ENCODE data around the gene ACSF2. TPM values are rescaled to one million over a fixed set of nuclear protein-coding genes. Genes with fewer than 3 reads are reported as not detected.
"Not testable (repeated sequence)": the region's sequence is repeated elsewhere in the genome, so short reads cannot be mapped to it uniquely, and the experiment has no call there.

Gene ACSF2
- total RNA-seq, 1 donor = 63.0 TPM

- H3K27ac ChIP-seq (ENCODE audit: low read depth, low read length) = no peak overlapping the region
- TF ChIP-seq, protein P1, sequence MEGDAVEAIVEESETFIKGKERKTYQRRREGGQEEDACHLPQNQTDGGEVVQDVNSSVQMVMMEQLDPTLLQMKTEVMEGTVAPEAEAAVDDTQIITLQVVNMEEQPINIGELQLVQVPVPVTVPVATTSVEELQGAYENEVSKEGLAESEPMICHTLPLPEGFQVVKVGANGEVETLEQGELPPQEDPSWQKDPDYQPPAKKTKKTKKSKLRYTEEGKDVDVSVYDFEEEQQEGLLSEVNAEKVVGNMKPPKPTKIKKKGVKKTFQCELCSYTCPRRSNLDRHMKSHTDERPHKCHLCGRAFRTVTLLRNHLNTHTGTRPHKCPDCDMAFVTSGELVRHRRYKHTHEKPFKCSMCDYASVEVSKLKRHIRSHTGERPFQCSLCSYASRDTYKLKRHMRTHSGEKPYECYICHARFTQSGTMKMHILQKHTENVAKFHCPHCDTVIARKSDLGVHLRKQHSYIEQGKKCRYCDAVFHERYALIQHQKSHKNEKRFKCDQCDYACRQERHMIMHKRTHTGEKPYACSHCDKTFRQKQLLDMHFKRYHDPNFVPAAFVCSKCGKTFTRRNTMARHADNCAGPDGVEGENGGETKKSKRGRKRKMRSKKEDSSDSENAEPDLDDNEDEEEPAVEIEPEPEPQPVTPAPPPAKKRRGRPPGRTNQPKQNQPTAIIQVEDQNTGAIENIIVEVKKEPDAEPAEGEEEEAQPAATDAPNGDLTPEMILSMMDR (IDR thresholded peaks at IDR 0.05; ENCODE audit: extremely low read depth, low read depth, low read length) = no peak
- H4K20me1 ChIP-seq (ENCODE audit: insufficient read depth, low read length) = peaks cover 12% of the 10 kb centered on the region
- H3K79me2 ChIP-seq (ENCODE audit: insufficient read depth, low read length) = no peaks in the 10 kb centered on the region
- H3K27me3 ChIP-seq (ENCODE audit: insufficient read depth, low read length) = peaks cover 23% of the 10 kb centered on the region
- H2AFZ ChIP-seq (ENCODE audit: low read length) = no peak overlapping the region
- H3K4me1 ChIP-seq (ENCODE audit: insufficient read depth, low read length) = peaks cover 3% of the 10 kb centered on the region
- H3K4me3 ChIP-seq (ENCODE audit: insufficient read depth, low read length) = no peak overlapping the region
- peaks cover 9% of the 10 kb centered on the region for H3K36me3 ChIP-seq (ENCODE audit: insufficient read depth, low read length)
- DNase-seq (ENCODE audit: insufficient read length, low spot score, missing footprints) = peak; percentile 71
- H3K4me2 ChIP-seq (ENCODE audit: insufficient read depth, low read length) = no peak overlapping the region
- no peaks in the 10 kb centered on the region for H3K9me3 ChIP-seq (ENCODE audit: low read depth, low read length)
These were observed 46.3 kb downstream of the ACSF2 start for GRCh38 chr17:50472286-50472685.

DNA sequence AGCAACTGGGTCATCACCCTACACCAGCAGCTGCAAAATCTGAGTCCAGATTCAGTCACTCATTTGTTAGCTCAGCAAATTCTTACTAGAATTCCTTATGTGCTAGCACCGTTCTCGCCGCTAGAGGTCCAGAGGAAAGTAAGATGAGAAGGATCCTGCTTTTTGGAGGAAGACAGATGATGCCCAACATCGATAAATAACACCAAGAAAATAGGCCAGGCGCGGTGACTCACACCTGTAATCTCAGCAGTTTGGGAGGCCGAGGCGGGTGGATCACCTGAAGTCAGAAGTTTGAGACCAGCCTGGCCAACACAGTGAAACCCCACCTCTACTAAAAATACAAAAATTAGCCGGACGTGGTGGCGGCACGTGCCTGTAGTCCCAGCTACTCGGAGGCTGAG, 46.7 kb downstream of the ACSF2 start:
- not testable (repeated sequence) for H3K36me3 ChIP-seq (ENCODE audit: insufficient read depth, low read length); H3K79me2 ChIP-seq (ENCODE audit: insufficient read depth, low read length); H3K4me2 ChIP-seq (ENCODE audit: insufficient read depth, low read length); H3K9me3 ChIP-seq (ENCODE audit: low read depth, low read length); H3K4me3 ChIP-seq (ENCODE audit: insufficient read depth, low read length); H2AFZ ChIP-seq (ENCODE audit: low read length); H3K4me1 ChIP-seq (ENCODE audit: insufficient read depth, low read length); H3K27ac ChIP-seq (ENCODE audit: low read depth, low read length)
- Histone ChIP-seq H4K20me1 (ENCODE audit: insufficient read depth, low read length) (peaks cover 12% of the 10 kb centered on the region), H3K27me3 (ENCODE audit: insufficient read depth, low read length) (peaks cover 19% of the 10 kb centered on the region)
- TF ChIP-seq, protein P1 (IDR thresholded peaks at IDR 0.05; ENCODE audit: extremely low read depth, low read depth, low read length) = peak; percentile 6
- DNase-seq (ENCODE audit: insufficient read length, low spot score, missing footprints) = peak; percentile 66

- H4K20me1 ChIP-seq (ENCODE audit: insufficient read depth, low read length) = peaks cover 5% of the 10 kb centered on the region
- H3K9me3 ChIP-seq (ENCODE audit: low read depth, low read length) = no peaks in the 10 kb centered on the region
- TF ChIP-seq, protein P1 (IDR thresholded peaks at IDR 0.05; ENCODE audit: extremely low read depth, low read depth, low read length) = no peak
- H2AFZ ChIP-seq (ENCODE audit: low read length) = no peak overlapping the region
- H3K79me2 ChIP-seq (ENCODE audit: insufficient read depth, low read length) = no peaks in the 10 kb centered on the region
- H3K4me2 ChIP-seq (ENCODE audit: insufficient read depth, low read length) = no peak overlapping the region
- H3K36me3 ChIP-seq (ENCODE audit: insufficient read depth, low read length) = peaks cover 9% of the 10 kb centered on the region
- H3K4me1 ChIP-seq (ENCODE audit: insufficient read depth, low read length) = peaks cover 6% of the 10 kb centered on the region
- H3K27ac ChIP-seq (ENCODE audit: low read depth, low read length) = no peak overlapping the region
- peaks cover 7% of the 10 kb centered on the region for H3K27me3 ChIP-seq (ENCODE audit: insufficient read depth, low read length)
- no peak for DNase-seq (ENCODE audit: insufficient read length, low spot score, missing footprints)
- H3K4me3 ChIP-seq (ENCODE audit: insufficient read depth, low read length) = no peak overlapping the region
These were observed 47.9 kb downstream of the ACSF2 start for GRCh38 chr17:50473901-50474300.

DNA sequence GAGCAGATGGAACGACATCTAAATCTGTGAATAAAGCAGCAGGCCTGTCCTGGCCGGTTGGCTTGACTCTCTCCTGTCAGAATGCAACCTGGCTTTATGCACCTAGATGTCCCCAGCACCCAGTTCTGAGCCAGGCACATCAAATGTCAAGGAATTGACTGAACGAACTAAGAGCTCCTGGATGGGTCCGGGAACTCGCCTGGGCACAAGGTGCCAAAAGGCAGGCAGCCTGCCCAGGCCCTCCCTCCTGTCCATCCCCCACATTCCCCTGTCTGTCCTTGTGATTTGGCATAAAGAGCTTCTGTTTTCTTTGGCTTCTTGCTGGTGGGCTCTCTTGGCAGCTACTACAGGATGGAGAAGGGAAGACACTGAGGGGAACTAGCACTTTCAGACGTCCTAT, 48.5 kb downstream of the ACSF2 start:
- Histone ChIP-seq H3K27me3 (ENCODE audit: insufficient read depth, low read length) (peaks cover 1% of the 10 kb centered on the region), H3K27ac (ENCODE audit: low read depth, low read length) (no peak overlapping the region), H2AFZ (ENCODE audit: low read length) (no peak overlapping the region), H3K4me2 (ENCODE audit: insufficient read depth, low read length) (no peak overlapping the region), H4K20me1 (ENCODE audit: insufficient read depth, low read length) (peaks cover 5% of the 10 kb centered on the region), H3K36me3 (ENCODE audit: insufficient read depth, low read length) (peaks cover 9% of the 10 kb centered on the region), H3K79me2 (ENCODE audit: insufficient read depth, low read length) (peaks cover 5% of the 10 kb centered on the region), H3K9me3 (ENCODE audit: low read depth, low read length) (no peaks in the 10 kb centered on the region), H3K4me3 (ENCODE audit: insufficient read depth, low read length) (no peak overlapping the region), H3K4me1 (ENCODE audit: insufficient read depth, low read length) (peaks cover 7% of the 10 kb centered on the region)
- no peak for DNase-seq (ENCODE audit: insufficient read length, low spot score, missing footprints)
- TF ChIP-seq, protein P1 (IDR thresholded peaks at IDR 0.05; ENCODE audit: extremely low read depth, low read depth, low read length) = no peak
